ENCODE results near the gene SH3PXD2B.

GRCh38 chr5:172377438-172377837, 76.9 kb downstream of the SH3PXD2B start:
- TF ChIP-seq CTCF (IDR thresholded peaks at IDR 0.05) (no peak), POLR2A (IDR thresholded peaks at IDR 0.05) (no peak)

Data from lower leg skin (tissue), 3 donors.